DLD1 (cell line): ENCODE results near the gene PPP1R12A.
"Not testable (repeated sequence)": the region's sequence is repeated elsewhere in the genome, so short reads cannot be mapped to it uniquely, and the experiment has no call there.

ENCODE experiments used
- in situ Hi-C: cut with HindIII; loops from 2 replicates; pipeline ENCODE4 v1.10.0; 2017; ENCODE audit warnings: low sequenced_read_pairs

Gene PPP1R12A

GRCh38 chr12:79897617-79898016 lies 37.3 kb downstream of the PPP1R12A start:
- in situ Hi-C loops: no loop called here

- in situ Hi-C loops: no loop called here
Observed at GRCh38 chr12:79895804-79896203, 39.1 kb downstream of the PPP1R12A start.

GRCh38 chr12:79895071-79895470 lies 39.8 kb downstream of the PPP1R12A start:
- in situ Hi-C loops: no loop called here

- in situ Hi-C loops: no loop called here
Observed at GRCh38 chr12:79891506-79892162, 43.3 kb downstream of the PPP1R12A start.

- in situ Hi-C loops: no loop called here
Observed at GRCh38 chr12:79887890-79888289, 47.0 kb downstream of the PPP1R12A start.

- in situ Hi-C loops: no loop called here
Observed at GRCh38 chr12:79886917-79887519, 47.9 kb downstream of the PPP1R12A start.

- in situ Hi-C loops: no loop called here
Observed at GRCh38 chr12:79885911-79886490, 48.9 kb downstream of the PPP1R12A start.

GRCh38 chr12:79884401-79885006 lies 50.4 kb downstream of the PPP1R12A start:
- in situ Hi-C loops: no loop called here

- in situ Hi-C loops: no loop called here
Observed at GRCh38 chr12:79883216-79883615, 51.7 kb downstream of the PPP1R12A start.

GRCh38 chr12:79881351-79881750 lies 53.5 kb downstream of the PPP1R12A start:
- in situ Hi-C loops: no loop called here

- in situ Hi-C loops: not testable (repeated sequence)
Observed at GRCh38 chr12:79878506-79878905, 56.4 kb downstream of the PPP1R12A start.

GRCh38 chr12:79877246-79877645 lies 57.7 kb downstream of the PPP1R12A start:
- in situ Hi-C loops: no loop called here

GRCh38 chr12:79874665-79875064 lies 60.2 kb downstream of the PPP1R12A start:
- in situ Hi-C loops: no loop called here

- in situ Hi-C loops: no loop called here
Observed at GRCh38 chr12:79873201-79873600, 61.7 kb downstream of the PPP1R12A start.

- in situ Hi-C loops: no loop called here
Observed at GRCh38 chr12:79871621-79872020, 63.3 kb downstream of the PPP1R12A start.

- in situ Hi-C loops: no loop called here
Observed at GRCh38 chr12:79870916-79871315, 64.0 kb downstream of the PPP1R12A start.

GRCh38 chr12:79859646-79860045 lies 75.3 kb downstream of the PPP1R12A start:
- in situ Hi-C loops: no loop called here

- in situ Hi-C loops: no loop called here
Observed at GRCh38 chr12:79858518-79858917, 76.4 kb downstream of the PPP1R12A start.

- in situ Hi-C loops: no loop called here
Observed at GRCh38 chr12:79857675-79858074, 77.2 kb downstream of the PPP1R12A start.

GRCh38 chr12:79850610-79851299 lies 84.1 kb downstream of the PPP1R12A start:
- in situ Hi-C loops: no loop called here

GRCh38 chr12:79848339-79848738 lies 86.6 kb downstream of the PPP1R12A start:
- in situ Hi-C loops: no loop called here
